GM12892 (cell line): Measurements from ENCODE around the gene KIF25.

Source experiments
- POLR2A ChIP-seq: IDR thresholded peaks from 2 replicates; pipeline ENCODE4 v1.6.1; 2011; ENCODE audit warnings: low read depth, low read length, control low read depth
- POLR2AphosphoS5 ChIP-seq: IDR thresholded peaks from 2 replicates; pipeline ENCODE4 v1.6.1; 2011; ENCODE audit warnings: low read depth, low read length, control low read depth
- TAF1 ChIP-seq: IDR thresholded peaks from 2 replicates; pipeline ENCODE4 v1.6.1; 2011; ENCODE audit warnings: low read depth, mild to moderate bottlenecking, control low read depth, low read length, borderline replicate concordance

GRCh38 chr6:167975458-167975857 is 22.0 kb upstream of the KIF25 start:
- TF ChIP-seq POLR2A (no peak), TAF1 (no peak), POLR2AphosphoS5 (no peak)
